GM21825 (cell line): ENCODE results near the gene PURB.
A peak's percentile ranks its signal among the peaks of the same experiment; 100 is the strongest.
"Not testable (repeated sequence)": the region's sequence is repeated elsewhere in the genome, so short reads cannot be mapped to it uniquely, and the experiment has no call there.

Experiments used
- ATAC-seq: cut with Tn5 transposase; IDR thresholded peaks from one replicate; pipeline ENCODE4 v1.9.1; 2021; ENCODE audit warnings: mild to moderate bottlenecking, moderate library complexity; ENCODE audit not compliant: unreplicated experiment

Gene PURB

DNA sequence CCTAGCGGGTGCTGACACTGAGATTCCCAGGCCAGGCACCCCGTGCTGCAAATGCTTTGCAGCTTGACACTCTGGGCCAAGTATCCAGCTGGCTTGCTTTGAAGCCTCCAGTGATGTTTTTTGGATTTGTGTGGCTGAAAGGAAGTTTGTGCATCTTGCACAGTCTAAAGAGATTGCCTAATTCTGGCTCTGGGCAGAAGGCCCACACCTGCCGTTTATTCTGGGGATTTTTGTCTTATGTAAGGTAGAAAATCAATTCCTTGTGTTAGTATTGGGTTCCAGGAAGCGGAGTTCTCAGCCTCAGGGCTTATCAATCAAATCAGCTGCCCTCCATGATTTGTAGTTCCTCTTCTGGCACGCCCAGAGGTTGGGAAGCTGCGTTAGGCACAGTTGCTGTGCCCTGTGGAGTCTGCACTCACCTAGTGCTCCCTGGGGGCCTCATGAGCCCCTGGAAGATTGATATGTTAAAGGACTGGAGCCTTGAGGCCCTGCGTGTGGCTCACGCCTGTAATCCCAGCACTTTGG lies 8.4 kb upstream of the PURB start:
- ATAC-seq = no peak

DNA sequence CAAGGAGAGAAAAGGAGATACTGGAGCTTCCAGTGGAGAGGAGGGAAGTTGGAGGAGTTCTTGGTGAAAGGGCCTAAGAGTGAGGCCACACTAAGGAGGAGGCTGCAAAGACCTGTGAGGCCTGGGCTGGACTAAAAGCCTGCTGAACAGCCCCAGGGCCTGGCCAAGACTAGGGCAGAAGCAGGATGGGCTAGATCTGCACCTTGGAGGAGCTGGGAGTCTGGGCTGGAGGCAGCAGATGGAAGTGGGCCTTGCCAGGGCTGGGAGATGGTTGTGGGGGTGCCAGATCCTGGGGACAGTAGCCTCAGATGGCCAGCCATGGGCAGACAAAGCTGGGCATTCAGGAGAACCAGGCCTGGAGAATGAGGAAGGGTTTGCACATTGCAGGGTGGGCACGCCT lies 6.5 kb upstream of the PURB start:
- ATAC-seq = no peak

DNA sequence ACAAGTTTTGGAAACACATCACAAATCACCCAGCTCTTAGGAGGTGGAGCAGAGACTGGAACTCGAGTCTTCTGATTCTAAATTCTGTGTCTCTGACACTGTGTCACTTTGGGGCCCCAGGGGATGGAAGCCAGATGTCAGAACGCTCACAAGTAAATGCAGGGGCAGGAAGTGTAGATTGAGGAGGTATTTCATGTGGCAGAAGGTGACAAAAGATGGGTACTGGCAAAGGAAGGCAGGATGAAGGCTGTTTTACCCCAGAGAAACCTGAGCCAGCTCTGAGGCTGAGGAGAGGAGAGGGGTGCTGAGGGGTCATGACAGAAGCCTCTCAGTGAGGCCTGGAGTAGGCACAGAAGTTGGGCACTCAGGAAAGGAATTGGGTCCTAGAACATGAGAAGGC lies 6.0 kb upstream of the PURB start:
- no peak for ATAC-seq

DNA sequence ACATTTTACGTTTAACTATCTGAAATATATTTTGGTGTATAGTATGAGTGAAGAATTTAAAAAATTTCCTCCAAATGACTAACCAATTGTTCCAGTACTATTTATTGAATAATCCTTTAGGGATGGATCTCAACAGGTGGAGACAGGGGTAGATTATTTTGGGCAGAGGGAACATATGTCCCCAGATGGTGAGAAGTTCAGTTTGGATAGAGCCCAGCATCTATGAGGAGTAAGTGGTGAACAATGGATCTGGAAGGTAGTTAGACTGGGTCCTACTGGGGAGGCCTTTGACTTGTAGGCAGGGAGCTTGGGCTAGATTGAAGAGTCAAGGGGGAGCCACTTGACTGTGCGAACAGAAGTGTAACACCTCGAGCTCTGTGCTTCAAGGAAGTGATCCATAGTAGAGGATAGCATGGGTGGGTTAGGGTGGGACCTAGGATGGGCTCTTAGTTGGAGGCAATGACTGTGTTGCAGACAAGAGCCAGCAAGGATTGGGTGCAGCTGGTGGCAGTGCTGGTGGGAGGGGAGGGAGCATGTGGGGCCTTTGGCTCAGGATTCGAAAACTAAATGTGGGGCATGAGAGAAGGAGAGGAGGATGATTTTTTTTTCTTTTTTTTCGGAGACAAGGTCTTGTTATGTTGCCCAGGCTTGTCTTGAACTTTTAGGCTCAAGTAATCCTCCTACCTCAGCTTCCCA lies 3.9 kb upstream of the PURB start:
- no peak for ATAC-seq

DNA sequence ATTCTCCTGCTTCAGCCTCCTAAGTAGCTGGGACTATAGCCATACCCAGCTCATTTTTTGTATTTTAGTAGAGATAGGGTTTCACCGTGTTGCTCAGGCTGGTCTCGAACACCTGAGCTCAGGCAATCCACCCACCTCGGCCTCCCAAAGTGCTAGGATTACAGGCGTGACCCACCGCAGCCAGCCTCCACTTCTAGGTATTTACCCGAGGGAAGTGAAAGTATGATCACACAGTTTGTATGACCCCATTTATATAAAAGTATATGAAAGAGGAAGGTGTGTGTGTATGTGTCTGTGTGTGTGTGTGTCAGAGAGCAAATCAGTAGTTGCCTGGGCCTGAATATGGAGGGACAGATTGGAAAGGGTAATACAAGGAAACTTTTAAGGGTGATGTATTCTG lies 2.0 kb upstream of the PURB start:
- no peak for ATAC-seq

DNA sequence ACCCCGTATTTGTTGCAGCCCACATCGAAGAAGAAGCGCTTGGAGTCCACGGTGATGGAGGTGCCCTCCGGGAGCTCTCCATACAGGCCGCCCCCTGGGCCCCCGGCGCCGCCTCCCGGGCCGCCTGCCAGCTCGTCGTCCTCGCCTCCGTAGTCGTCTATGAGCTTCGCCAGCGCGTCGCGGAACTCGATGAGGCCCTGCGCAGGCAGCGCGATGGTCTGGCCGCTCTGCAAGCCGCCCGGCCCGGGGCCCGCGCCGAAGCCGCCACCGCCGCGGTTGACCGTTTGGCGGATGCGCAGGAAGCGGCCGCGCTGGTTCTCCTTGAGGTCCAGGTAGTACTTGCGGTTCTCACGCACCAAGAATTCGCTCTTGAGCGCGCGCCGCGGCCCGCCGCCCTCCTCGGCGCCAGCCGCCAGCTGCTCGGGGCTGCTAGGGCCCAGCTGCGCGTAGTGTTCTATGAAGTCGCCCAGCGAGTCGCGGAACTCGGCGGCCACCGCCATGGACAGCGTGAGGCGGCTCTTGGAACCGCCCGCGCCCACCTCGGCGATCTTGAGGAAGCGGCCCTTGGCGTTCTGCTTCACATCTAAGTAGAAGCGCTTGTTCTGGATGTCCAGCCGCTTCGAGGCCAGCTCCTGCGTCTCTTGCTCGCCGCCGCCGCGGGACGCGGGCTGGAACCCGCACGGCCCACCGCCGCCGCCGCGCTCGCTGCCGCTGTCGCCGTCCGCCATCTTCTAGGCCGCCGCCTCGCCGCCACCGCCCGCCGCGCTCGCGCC lies 523 bp downstream of the PURB start:
- peak; percentile 23 for ATAC-seq

DNA sequence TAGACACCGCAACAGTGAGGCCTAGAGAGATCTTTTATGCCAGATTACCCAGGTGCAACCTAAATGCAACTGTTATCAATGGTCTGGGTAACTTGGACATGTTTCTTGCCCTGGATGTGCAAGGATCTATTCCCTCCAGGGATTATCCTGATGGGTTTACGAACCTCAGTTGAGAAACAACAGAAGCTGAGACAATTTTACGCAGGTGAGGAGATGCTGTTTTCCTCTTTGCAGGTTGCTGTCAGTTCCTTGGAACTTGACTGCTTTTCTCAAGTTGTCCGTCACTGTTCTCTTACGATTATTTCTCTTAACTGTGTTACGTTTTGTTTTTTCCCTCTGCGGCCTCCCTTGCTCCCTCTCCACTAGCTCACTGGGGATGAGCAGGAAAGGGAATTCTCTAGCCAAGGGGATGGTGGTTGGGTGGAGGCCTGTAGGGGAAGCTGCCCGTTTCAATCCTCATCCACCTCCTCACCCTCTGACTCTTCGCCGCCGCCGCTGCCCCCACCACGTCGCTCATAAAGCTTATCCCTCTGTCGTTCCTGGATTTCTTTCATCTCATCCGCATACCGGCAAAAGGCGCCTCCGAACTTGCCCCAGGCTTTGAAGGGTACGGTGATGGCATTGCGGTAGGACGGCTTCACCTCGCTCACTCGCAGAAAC lies 1.2 kb downstream of the PURB start:
- ATAC-seq = no peak

DNA sequence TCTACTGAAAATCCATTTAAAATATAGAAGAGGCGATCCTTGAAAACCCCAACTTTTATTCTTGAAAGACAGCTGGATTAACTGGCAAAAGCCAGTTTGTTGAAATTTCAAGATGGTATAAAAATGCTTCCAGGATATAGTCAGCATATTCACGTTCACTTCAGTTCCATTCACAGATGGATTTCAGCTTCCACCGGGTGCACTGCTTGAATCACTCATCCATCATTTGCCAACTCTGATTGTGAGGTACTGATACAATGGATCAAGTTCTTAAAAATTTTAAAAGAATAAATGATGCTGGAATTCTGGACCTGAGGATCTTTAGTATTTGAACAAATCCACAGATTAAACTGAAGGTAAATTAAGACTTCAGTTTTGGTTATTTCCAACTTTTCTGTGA lies 2.4 kb downstream of the PURB start:
- no peak for ATAC-seq

DNA sequence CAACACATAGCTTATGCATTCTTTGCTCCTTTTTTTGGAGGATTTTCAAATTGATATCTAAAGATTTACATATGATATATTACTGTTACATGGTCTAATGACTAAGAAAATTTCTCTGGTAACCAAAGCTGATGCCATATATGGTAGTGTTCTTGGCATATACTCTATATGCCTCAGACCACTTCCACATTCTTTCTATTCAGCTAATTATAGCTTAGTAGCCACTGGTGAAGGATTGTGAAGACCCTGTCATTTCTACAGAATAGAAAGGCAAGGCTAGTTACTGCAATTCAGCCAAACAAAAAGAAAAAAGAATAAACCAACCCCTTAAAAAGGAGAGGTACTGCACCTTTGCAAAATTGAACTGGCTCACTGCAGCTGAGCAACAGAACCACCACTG lies 3.7 kb downstream of the PURB start:
- ATAC-seq = no peak

DNA sequence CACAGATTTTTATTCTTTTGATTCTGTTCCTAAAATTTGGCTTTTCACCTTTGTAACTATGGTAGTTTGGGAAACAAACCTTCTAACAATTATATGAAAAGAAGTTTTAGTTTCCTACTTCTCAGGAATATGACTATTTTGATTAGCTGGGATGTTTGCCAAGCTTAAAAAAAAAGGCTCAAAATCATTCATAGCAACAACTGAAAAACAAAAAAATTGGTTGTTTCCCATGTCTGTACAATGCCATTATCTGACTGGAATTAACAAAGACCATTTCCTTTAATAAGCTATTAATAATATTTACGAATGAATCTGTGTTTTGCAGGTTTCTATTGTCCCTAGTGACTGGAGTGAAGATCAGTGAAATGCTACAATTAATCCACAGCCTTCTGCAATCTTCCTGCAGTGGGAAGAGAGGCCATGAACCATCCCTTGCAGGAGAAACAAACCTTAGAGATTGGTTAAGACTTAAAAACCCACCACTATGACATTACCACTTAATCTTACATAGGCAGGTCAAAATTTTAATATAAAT lies 4.2 kb downstream of the PURB start:
- ATAC-seq = no peak

DNA sequence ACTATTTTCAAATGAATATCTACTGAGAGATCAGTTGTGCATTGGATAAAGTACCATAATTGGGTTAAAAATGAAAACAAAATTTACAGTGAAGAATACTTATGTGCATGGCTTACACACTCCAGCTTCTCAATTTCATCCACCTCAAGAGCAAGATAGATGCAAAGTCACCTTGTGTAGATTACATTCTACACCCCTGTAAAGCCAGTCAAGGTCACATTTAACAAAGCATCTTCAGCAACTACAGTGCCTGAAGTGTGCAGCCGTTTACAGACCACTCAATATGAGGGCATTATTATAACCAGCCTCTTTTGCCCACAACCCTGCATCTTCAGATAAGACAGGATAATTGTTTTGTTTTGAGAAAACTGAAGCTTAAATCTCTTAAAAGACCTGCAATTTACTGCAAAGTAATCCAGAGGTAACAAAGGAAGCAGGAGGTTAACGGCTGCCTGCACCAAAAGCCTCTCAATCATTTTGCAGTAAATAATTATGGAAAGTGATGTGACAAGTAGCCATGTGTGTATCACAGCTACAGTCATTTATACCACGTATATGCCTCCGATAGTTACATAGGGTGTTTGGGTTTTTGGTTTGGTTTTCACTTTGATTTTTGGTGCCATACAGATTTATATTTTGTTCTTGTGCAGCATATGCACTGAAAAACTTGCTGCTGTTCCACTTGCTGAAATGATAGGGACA lies 4.9 kb downstream of the PURB start:
- no peak for ATAC-seq

DNA sequence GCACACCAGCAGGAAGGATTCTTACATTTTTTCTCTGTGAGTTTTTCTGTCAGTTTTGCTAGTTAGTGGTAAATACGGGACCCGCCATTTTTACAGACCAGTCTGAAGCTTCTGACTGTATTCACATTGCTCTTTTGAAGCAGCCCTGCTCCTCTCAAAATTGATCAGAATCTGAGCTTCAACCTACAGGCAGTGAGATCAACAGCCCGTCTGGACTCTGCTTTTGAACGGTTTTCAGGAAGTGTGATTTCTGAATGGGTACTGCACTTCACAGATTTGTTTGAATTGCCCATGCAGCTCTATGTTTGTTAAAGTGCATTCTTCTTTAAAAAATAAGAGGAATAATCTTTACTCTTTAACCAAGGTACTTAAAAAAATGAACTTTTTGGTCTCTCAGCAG lies 8.9 kb downstream of the PURB start:
- ATAC-seq = no peak

DNA sequence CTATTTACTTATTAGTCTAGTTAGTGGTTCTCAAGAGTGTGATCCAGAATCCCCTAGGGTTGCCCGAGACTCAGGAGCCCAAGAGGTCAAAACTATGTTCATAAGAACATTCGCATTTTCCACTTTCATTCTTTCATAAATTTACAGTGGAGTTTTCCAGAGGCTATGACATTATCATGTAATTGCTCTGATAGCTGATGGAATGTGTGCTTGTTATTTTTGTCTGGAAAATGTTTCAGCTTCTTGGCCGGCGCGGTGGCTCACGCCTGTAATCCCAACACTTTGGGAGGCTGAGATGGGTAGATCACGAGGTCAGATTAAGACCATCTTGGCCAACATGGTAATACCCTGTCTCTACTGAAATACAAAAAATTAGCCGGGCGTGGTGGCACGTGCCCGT lies 10.1 kb downstream of the PURB start:
- no peak for ATAC-seq

DNA sequence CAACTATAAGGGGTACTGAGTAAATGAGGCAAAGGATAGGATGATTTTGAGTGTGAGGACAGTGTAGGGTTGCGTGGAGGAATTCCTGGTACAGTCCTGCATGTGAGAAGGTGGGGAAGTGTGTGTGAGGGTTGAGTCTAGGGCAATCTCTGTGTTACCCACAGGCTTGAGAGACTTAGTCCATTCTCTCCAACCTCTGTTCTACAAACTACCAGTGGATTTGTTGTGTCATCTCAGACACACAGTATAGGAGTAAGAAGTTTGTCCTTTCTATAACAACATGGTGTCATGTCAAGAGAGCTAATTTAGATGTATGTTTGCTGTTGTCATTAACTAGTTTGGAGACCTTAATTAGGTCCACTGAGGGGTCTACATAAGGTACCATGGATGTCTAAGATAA lies 12.5 kb downstream of the PURB start:
- no peak for ATAC-seq

DNA sequence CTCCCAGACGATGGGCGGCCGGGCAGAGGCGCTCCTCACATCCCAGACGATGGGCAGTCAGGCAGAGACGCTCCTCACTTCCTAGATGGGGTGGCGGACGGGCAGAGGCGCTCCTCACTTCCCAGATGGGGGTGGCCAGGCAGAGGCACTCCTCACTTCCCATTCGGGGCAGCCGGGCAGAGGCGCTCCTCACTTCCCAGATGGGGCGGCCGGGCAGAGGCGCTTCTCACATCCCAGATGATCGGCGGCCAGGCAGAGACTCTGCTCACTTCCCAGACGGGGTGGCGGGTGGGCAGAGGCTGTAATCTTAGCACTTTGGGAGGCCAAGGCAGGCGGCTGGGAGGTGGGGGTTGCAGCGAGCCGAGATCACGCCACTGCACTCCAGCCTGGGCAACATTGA lies 13.4 kb downstream of the PURB start:
- ATAC-seq = not testable (repeated sequence)

DNA sequence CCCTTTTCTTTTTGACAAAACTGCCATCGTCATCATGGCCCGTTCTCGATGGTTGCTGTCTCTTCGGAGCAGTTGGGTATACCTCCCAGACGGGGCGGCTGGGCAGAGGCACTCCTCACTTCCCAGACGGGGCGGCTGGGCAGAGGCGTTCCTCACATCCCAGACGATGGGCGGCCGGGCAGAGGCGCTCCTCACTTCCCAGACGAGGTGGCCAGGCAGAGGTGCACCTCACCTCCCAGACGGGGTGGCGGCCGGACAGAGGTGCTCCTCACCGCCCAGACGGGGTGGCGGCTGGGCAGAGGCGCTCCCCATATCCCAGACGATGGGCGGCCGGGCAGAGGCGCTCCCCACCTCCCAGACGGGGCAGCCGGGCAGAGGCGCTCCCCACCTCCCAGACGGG lies 14.6 kb downstream of the PURB start:
- not testable (repeated sequence) for ATAC-seq

DNA sequence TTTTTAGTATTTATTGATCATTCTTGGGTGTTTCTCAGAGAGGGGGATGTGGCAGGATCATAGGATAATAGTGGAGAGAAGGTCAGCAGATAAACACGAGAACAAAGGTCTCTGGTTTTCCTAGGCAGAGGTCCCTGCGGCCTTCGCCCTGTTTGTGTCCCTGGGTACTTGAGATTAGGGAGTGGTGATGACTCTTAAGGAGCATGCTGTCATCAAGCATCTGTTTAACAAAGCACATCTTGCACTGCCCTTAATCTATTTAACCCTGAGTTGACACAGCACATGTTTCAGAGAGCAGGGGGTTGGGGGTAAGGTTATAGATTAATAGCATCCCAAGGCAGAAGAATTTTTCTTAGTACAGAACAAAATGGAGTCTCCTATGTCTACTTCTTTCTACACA lies 15.0 kb downstream of the PURB start:
- ATAC-seq = not testable (repeated sequence)

DNA sequence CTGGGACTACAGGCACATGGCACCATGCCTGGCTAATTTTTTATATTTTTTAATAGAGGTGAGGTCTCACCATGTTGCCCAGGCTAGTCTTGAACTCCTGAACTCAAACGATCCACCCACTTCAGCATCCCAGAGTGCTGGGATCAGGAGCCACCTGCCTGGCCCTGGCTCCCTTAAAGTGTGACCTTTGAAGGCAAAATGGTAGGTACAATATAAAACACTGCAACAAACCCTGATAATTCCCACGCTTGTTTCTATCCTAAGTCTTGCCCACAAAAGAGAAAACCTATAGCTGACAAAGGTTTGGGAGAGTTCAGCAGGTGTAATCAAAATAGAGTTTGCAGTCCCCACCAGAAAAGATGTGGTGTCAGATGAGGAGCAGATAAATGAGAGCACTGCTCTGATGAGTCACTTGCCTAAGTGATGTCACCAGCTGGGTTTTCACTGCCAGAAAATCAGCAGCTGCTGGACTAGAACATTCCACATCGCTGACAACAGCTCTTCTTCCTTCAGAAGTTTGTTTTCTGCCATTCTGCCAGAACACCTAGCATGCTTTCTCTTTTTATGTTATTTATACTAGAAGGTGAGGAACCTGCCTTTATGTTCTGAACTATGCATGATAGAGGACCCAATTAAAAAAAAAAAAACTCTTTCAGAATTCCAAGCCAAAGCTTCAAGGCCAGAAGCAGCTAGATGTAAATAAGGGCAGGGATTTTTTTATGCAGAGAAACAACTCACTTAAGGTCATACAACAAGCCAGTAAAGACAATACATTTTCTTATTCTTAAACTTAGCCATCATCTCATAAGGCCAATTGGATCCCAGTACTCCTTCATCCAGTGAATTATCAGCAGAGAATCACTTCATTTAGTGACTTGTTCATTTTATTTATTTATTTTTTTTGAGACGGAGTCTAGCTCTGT lies 18.0 kb downstream of the PURB start:
- ATAC-seq = no peak

DNA sequence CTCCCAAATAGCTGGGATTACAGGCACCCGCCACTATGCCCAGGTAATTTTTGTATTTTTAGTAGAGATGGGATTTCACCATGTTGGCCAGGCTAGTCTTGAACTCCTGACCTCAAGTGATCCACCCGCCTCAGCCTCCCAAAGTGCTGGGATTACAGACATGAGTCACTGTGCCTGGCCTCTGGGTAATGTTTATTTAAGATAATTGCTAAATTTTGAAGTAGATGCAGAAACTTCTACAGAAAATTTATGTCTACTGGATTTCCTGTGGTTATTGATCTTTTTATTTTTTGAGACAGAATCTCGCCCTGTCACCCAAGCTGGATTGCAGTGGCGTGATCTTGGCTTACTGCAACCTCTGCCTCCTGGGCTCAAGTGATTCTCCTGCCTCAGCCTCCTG lies 23.4 kb downstream of the PURB start:
- not testable (repeated sequence) for ATAC-seq

DNA sequence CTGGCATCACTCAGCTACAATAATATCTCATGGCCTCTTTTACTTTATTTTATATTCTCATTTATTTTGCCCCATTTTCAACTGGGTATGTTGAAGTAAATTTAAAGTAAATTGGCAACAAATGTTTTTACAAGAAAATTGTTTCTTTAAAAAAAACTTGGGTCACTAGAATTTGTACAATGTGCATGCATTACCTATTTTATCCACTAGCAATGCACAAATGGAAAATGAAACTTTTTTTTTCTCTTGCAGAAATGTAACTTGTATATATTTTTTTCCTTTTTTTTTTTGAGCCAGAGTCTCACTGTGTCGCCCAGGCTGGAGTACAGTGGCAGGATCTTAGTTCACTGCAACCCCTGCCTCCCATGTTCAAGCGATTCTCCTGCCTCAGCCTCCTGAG lies 27.2 kb downstream of the PURB start:
- no peak for ATAC-seq
